NT2/D1 (cell line): ENCODE results near the gene TRIM43B.
A peak's percentile ranks its signal among the peaks of the same experiment; 100 is the strongest.
"Not testable (repeated sequence)": the region's sequence is repeated elsewhere in the genome, so short reads cannot be mapped to it uniquely, and the experiment has no call there.

ENCODE experiments used
- DNase-seq: peaks from one replicate; pipeline ENCODE4 v3.0.0-alpha.2; 2011; ENCODE audit warnings: low read depth, low spot score
- H3K27me3 ChIP-seq: 2 replicates; pipeline ENCODE4 v1.6.0; 2011; ENCODE audit warnings: mild to moderate bottlenecking; ENCODE audit not compliant: insufficient read length, insufficient read depth
- H3K36me3 ChIP-seq: 2 replicates; pipeline ENCODE4 v1.6.1; 2011; ENCODE audit warnings: mild to moderate bottlenecking, low read length, mixed read lengths; ENCODE audit not compliant: insufficient read depth, insufficient read length
- H3K4me1 ChIP-seq: 2 replicates; pipeline ENCODE4 v1.5.1; 2011; ENCODE audit not compliant: insufficient read depth, insufficient read length
- H3K4me3 ChIP-seq: 2 replicates; pipeline ENCODE4 v1.5.1; 2011; ENCODE audit warnings: low read depth; ENCODE audit not compliant: insufficient read length
- H3K9ac ChIP-seq: 2 replicates; pipeline ENCODE4 v1.6.0; 2011; ENCODE audit warnings: low read depth; ENCODE audit not compliant: insufficient read length
- H3K9me3 ChIP-seq: 2 replicates; pipeline ENCODE4 v1.5.1; 2011; ENCODE audit warnings: mild to moderate bottlenecking, low read length; ENCODE audit not compliant: insufficient read depth
- SUZ12 ChIP-seq: IDR thresholded peaks from 2 replicates; pipeline ENCODE4 v1.6.1; 2011; ENCODE audit not compliant: insufficient read length, insufficient read depth; ENCODE audit errors: extremely low read depth
- YY1 ChIP-seq: IDR thresholded peaks from 2 replicates; pipeline ENCODE4 v1.6.1; 2011; ENCODE audit not compliant: insufficient read length, insufficient read depth
- ZNF274 ChIP-seq: IDR thresholded peaks from 2 replicates; pipeline ENCODE4 v1.6.1; 2011; ENCODE audit warnings: mild to moderate bottlenecking, low read depth, low read length

TRIM43B gene

GRCh38 chr2:95484654-95485053 is at the start of gene TRIM43B:
TRIM43B (minus strand) TSS chr2:95484754; CDS start chr2:95482714, 2,040 bp downstream.
- DNase-seq, H3K9ac ChIP-seq, H3K36me3 ChIP-seq, H3K9me3 ChIP-seq, H3K4me1 ChIP-seq, H3K4me3 ChIP-seq, H3K27me3 ChIP-seq: not testable (repeated sequence)

- DNase-seq, result no peak
- no peaks in the 10 kb centered on the region for H3K9me3 ChIP-seq
- no peak for TF ChIP-seq YY1
- no peak for TF ChIP-seq SUZ12
- TF ChIP-seq ZNF274, result no peak
- H3K4me1 ChIP-seq, result peaks cover 5% of the 10 kb centered on the region
- peaks cover 36% of the 10 kb centered on the region for H3K36me3 ChIP-seq
- no peak overlapping the region for H3K9ac ChIP-seq
- no peaks in the 10 kb centered on the region for H3K27me3 ChIP-seq
- no peak overlapping the region for H3K4me3 ChIP-seq
Observed at GRCh38 chr2:95531254-95531771, 46.8 kb upstream of the TRIM43B start.

- Histone ChIP-seq H3K4me1 (peaks cover 5% of the 10 kb centered on the region), H3K9me3 (no peaks in the 10 kb centered on the region), H3K4me3 (no peak overlapping the region), H3K36me3 (peaks cover 36% of the 10 kb centered on the region), H3K27me3 (no peaks in the 10 kb centered on the region), H3K9ac (no peak overlapping the region)
- TF ChIP-seq ZNF274 (no peak), YY1 (no peak), SUZ12 (no peak)
- no peak for DNase-seq
Observed at GRCh38 chr2:95530734-95531133, 46.2 kb upstream of the TRIM43B start.

- Histone ChIP-seq H3K9ac (peak overlapping the region; percentile 80), H3K36me3 (peaks cover 32% of the 10 kb centered on the region), H3K9me3 (0 out of 2 replicates have a peak, but pooled peaks cover 5% of the 10 kb centered on the region), H3K4me1 (peaks cover 6% of the 10 kb centered on the region), H3K27me3 (no peaks in the 10 kb centered on the region), H3K4me3 (peak overlapping the region; percentile 65)
- TF ChIP-seq YY1 (no peak), SUZ12 (no peak)
- DNase-seq, result peak; percentile 25
Observed at GRCh38 chr2:95526360-95527341, 42.1 kb upstream of the TRIM43B start.

GRCh38 chr2:95525294-95526035 is 40.9 kb upstream of the TRIM43B start:
- Histone ChIP-seq H3K4me1 (peaks cover 4% of the 10 kb centered on the region), H3K4me3 (no peak overlapping the region), H3K36me3 (peaks cover 20% of the 10 kb centered on the region), H3K9ac (no peak overlapping the region), H3K9me3 (0 out of 2 replicates have a peak, but pooled peaks cover 5% of the 10 kb centered on the region), H3K27me3 (no peaks in the 10 kb centered on the region)
- DNase-seq, result no peak
- TF ChIP-seq SUZ12 (no peak), ZNF274 (no peak), YY1 (no peak)

GRCh38 chr2:95524195-95524594 is 39.6 kb upstream of the TRIM43B start:
- no peak overlapping the region for H3K4me3 ChIP-seq
- TF ChIP-seq SUZ12 (no peak), YY1 (no peak), ZNF274 (no peak)
- H3K9me3 ChIP-seq, result 0 out of 2 replicates have a peak, but pooled peaks cover 5% of the 10 kb centered on the region
- peaks cover 4% of the 10 kb centered on the region for H3K4me1 ChIP-seq
- no peak overlapping the region for H3K9ac ChIP-seq
- DNase-seq, result no peak
- H3K36me3 ChIP-seq, result peaks cover 9% of the 10 kb centered on the region
- H3K27me3 ChIP-seq, result no peaks in the 10 kb centered on the region

- Histone ChIP-seq H3K9ac (no peak overlapping the region), H3K36me3 (no peaks in the 10 kb centered on the region), H3K27me3 (no peaks in the 10 kb centered on the region), H3K9me3 (no peaks in the 10 kb centered on the region), H3K4me3 (no peak overlapping the region), H3K4me1 (no peaks in the 10 kb centered on the region)
- TF ChIP-seq YY1 (no peak), ZNF274 (no peak), SUZ12 (no peak)
- DNase-seq, result no peak
Observed at GRCh38 chr2:95514718-95515117, 30.2 kb upstream of the TRIM43B start.

GRCh38 chr2:95514226-95514625 is 29.7 kb upstream of the TRIM43B start:
- not testable (repeated sequence) for H3K9ac ChIP-seq, H3K36me3 ChIP-seq, H3K27me3 ChIP-seq, H3K4me3 ChIP-seq, DNase-seq, H3K9me3 ChIP-seq, H3K4me1 ChIP-seq
